ENCODE measurements around the gene PPP1R36.

DNA sequence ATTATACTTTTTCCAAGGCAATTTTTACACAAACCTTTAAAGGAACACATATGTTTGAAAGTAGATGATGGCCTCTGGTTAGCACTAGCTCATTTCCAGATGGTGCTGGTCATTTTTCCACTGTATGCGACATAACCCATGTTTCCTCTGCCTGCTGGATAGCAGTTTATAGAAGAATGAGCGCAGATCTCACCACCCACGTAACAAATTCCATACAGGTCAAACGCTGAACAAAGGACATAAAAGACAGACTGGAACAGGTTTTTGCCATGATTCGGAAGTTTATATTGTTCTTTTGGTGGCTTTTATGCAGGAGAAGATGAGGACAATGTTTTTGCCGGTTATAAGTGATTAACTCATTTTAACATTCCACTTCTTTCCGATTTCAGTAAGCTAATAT lies 30.7 kb downstream of the PPP1R36 start:
- TF ChIP-seq, protein P1, sequence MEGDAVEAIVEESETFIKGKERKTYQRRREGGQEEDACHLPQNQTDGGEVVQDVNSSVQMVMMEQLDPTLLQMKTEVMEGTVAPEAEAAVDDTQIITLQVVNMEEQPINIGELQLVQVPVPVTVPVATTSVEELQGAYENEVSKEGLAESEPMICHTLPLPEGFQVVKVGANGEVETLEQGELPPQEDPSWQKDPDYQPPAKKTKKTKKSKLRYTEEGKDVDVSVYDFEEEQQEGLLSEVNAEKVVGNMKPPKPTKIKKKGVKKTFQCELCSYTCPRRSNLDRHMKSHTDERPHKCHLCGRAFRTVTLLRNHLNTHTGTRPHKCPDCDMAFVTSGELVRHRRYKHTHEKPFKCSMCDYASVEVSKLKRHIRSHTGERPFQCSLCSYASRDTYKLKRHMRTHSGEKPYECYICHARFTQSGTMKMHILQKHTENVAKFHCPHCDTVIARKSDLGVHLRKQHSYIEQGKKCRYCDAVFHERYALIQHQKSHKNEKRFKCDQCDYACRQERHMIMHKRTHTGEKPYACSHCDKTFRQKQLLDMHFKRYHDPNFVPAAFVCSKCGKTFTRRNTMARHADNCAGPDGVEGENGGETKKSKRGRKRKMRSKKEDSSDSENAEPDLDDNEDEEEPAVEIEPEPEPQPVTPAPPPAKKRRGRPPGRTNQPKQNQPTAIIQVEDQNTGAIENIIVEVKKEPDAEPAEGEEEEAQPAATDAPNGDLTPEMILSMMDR (conservative IDR thresholded peaks at IDR 0.05; ENCODE audit: low read length): no peak
- TF ChIP-seq EZH2phosphoT487 (IDR thresholded peaks at IDR 0.05; ENCODE audit: borderline replicate concordance): no peak
